GM06990 (cell line): ENCODE measurements around the gene DBF4B.
A peak's percentile ranks its signal among the peaks of the same experiment; 100 is the strongest.

Experiments
- DNase-seq: peaks from one replicate; pipeline ENCODE4 v3.0.0-alpha.2; 2011; ENCODE audit not compliant: insufficient read length; ENCODE audit errors: extremely low read depth
- H3K27me3 ChIP-seq: replicated peaks from 2 replicates; pipeline ENCODE4 v1.6.0; 2011; ENCODE audit warnings: low read length; ENCODE audit not compliant: control insufficient read depth, insufficient read depth
- H3K36me3 ChIP-seq: 2 replicates; pipeline ENCODE4 v1.5.1; 2011; ENCODE audit warnings: low read length; ENCODE audit not compliant: control insufficient read depth, insufficient read depth
- H3K4me3 ChIP-seq: replicated peaks from 2 replicates; pipeline ENCODE4 v1.5.1; 2011; ENCODE audit warnings: low read depth, mild to moderate bottlenecking, control low read depth, low read length
- CTCF ChIP-seq: IDR thresholded peaks from 2 replicates; pipeline ENCODE4 v1.5.1; 2011; ENCODE audit warnings: low read length, control low read depth, mild to moderate bottlenecking, inconsistent platforms; ENCODE audit not compliant: insufficient read depth, poor library complexity, severe bottlenecking

Gene DBF4B

GRCh38 chr17:44759086-44759915, 50.8 kb downstream of the DBF4B start:
- DNase-seq, result no peak
- peak overlapping the region; percentile 33; the same call in 1 of the 2 replicates for H3K4me3 ChIP-seq

GRCh38 chr17:44759916-44760243, 51.4 kb downstream of the DBF4B start:
- no peak for DNase-seq
- Histone ChIP-seq H3K4me3 (no peak overlapping the region), H3K36me3 (no peaks in the 10 kb centered on the region; the same call in 1 of the 2 replicates), H3K27me3 (peaks cover 4% of the 10 kb centered on the region; the same call in 1 of the 2 replicates)
- no peak for TF ChIP-seq CTCF

More at GRCh38 chr17:44759086-44759915, 50.8 kb downstream of the DBF4B start:
- H3K27me3 ChIP-seq, result peaks cover 4% of the 10 kb centered on the region; the same call in 1 of the 2 replicates
- no peaks in the 10 kb centered on the region; the same call in 1 of the 2 replicates for H3K36me3 ChIP-seq
- TF ChIP-seq CTCF, result no peak

- TF ChIP-seq CTCF, result no peak
These were observed 52.2 kb downstream of the DBF4B start for GRCh38 chr17:44760474-44761308.

GRCh38 chr17:44761932-44762810, 53.7 kb downstream of the DBF4B start:
- DNase-seq, result no peak
- Histone ChIP-seq H3K27me3 (peaks cover 4% of the 10 kb centered on the region), H3K4me3 (no peak overlapping the region), H3K36me3 (no peaks in the 10 kb centered on the region; the same call in 1 of the 2 replicates)
- no peak for TF ChIP-seq CTCF

More at GRCh38 chr17:44760474-44761308, 52.2 kb downstream of the DBF4B start:
- DNase-seq, result no peak
- peaks cover 4% of the 10 kb centered on the region for H3K27me3 ChIP-seq
- no peak overlapping the region for H3K4me3 ChIP-seq
- no peaks in the 10 kb centered on the region; the same call in 1 of the 2 replicates for H3K36me3 ChIP-seq

- peaks cover 4% of the 10 kb centered on the region for H3K27me3 ChIP-seq
- no peaks in the 10 kb centered on the region; the same call in 1 of the 2 replicates for H3K36me3 ChIP-seq
- DNase-seq, result no peak
- no peak overlapping the region for H3K4me3 ChIP-seq
- TF ChIP-seq CTCF, result no peak
These were observed 54.7 kb downstream of the DBF4B start for GRCh38 chr17:44763170-44763569.
